K562 (cell line): Measurements from ENCODE around the gene RPTOR. TPM values are rescaled to one million over a fixed set of nuclear protein-coding genes. Genes with fewer than 3 reads are reported as not detected.

ENCODE experiments used
- ATAC-seq: fragments of 200-7000 bp; cut with Tn5 transposase; 3 replicates; pipeline ENCODE4 v1.9.1; 2020; ENCODE audit warnings: moderate library complexity
- BruUV-seq: library from RNA; stranded (reverse); fragments of 400-500 nt; replicated peaks from 2 replicates; lab custom pipeline; 2021; lab: Mats Ljungman, UMichigan
- CTCF ChIA-PET: fragments of 300-600 bp; formaldehyde crosslinking; extraction: SDS; loops from one replicate; lab custom pipeline; 2021; ENCODE audit warnings: low intra/inter-chr PET ratio; lab: Yijun Ruan, JAX
- POLR2A ChIA-PET: fragments of 300-600, 350-650 bp; sonication (Branson Sonifier 250); formaldehyde crosslinking; extraction: SDS; loops from one replicate; lab custom pipeline; 2021; ENCODE audit warnings: antibody characterized with exemption, inconsistent platforms; lab: Yijun Ruan, JAX
- DNase-seq, 4 experiments: peaks; one replicate each; pipeline versions ENCODE4 v3.0.0 to v3.0.0-alpha.2; 2011 to 2018; ENCODE audit warnings: low spot score in 3 of 4, mixed read lengths in 3 of 4; ENCODE audit errors: extremely low read depth in 1 of 4
- FAIRE-seq: peaks from 2 replicates; lab custom pipeline; 2011; peaks lifted over from hg19 to GRCh38; lab: Jason Lieb, UNC
- H2AFZ ChIP-seq: 2 replicates; pipeline ENCODE4 v1.6.0; 2011; ENCODE audit warnings: low read depth, low read length, control low read depth, inconsistent platforms
- H3K27ac ChIP-seq: fragments of 200-600 bp; 3 replicates; pipeline ENCODE4 v1.8.0; 2011; ENCODE audit warnings: low read depth, mild to moderate bottlenecking, control low read depth, inconsistent platforms, low read length, moderate library complexity, mixed read lengths; ENCODE audit errors: extremely low read depth
- H3K27me3 ChIP-seq, 2 experiments: fragments of 300-600 bp in 1 of 2; 2 replicates in 1 of 2; 3 replicates in 1 of 2; pipeline versions ENCODE4 v1.6.0 to v1.8.0; 2011; ENCODE audit warnings: inconsistent platforms in 2 of 2, low read length in 2 of 2, mild to moderate bottlenecking in 1 of 2, mixed read lengths in 1 of 2, moderate library complexity in 1 of 2; ENCODE audit not compliant: control insufficient read depth in 2 of 2, insufficient read depth in 2 of 2
- H3K36me3 ChIP-seq: fragments of 300-600 bp; 3 replicates; pipeline ENCODE4 v1.8.0; 2011; ENCODE audit warnings: mild to moderate bottlenecking, low read length, inconsistent platforms; ENCODE audit not compliant: control insufficient read depth, insufficient read depth
- H3K4me1 ChIP-seq, 2 experiments: fragments of 200-600 bp in 1 of 2; replicated peaks in 1 of 2; 2 replicates in 1 of 2; 3 replicates in 1 of 2; pipeline versions ENCODE4 v1.5.1 to v1.8.0; 2011; ENCODE audit warnings: inconsistent platforms in 2 of 2, low read length in 2 of 2, mild to moderate bottlenecking in 1 of 2, mixed read lengths in 1 of 2, moderate library complexity in 1 of 2; ENCODE audit not compliant: control insufficient read depth in 2 of 2, insufficient read depth in 2 of 2
- H3K4me2 ChIP-seq: 2 replicates; pipeline ENCODE4 v1.6.1; 2011; ENCODE audit warnings: low read length, control low read depth, inconsistent platforms, mixed read lengths; ENCODE audit not compliant: insufficient read depth
- H3K4me3 ChIP-seq: fragments of 200-600 bp; sonication (generic), shearing (Covaris generic); 2 replicates; pipeline ENCODE4 v1.5.1; 2016; ENCODE audit warnings: control low read depth, inconsistent platforms
- H3K79me2 ChIP-seq: fragments of 200-600 bp; 3 replicates; pipeline ENCODE4 v1.8.0; 2011; ENCODE audit warnings: low read length, inconsistent platforms; ENCODE audit not compliant: control insufficient read depth, insufficient read depth
- H3K9ac ChIP-seq, 2 experiments: 2 replicates each; pipeline versions ENCODE4 v1.6.0 to v1.6.1; 2011; ENCODE audit warnings: low read depth in 2 of 2, low read length in 2 of 2, control low read depth in 1 of 2, inconsistent platforms in 1 of 2, mild to moderate bottlenecking in 1 of 2, mixed read lengths in 1 of 2; ENCODE audit not compliant: insufficient read depth in 1 of 2
- H3K9me1 ChIP-seq: one replicate; pipeline ENCODE4 v1.6.0; 2011; ENCODE audit warnings: inconsistent platforms, mild to moderate bottlenecking, low read length, moderate library complexity; ENCODE audit not compliant: control insufficient read depth, insufficient read depth
- H3K9me3 ChIP-seq: replicated peaks from 2 replicates; pipeline ENCODE4 v1.5.1; 2011; ENCODE audit warnings: low read depth, low read length, inconsistent platforms; ENCODE audit not compliant: control insufficient read depth, insufficient read depth
- H4K20me1 ChIP-seq: replicated peaks from 2 replicates; pipeline ENCODE4 v1.6.1; 2011; ENCODE audit warnings: low read length, inconsistent platforms, mixed read lengths; ENCODE audit not compliant: control insufficient read depth, insufficient read depth
- PBX2 ChIP-seq, 2 experiments: IDR thresholded peaks in 1 of 2; conservative IDR thresholded peaks in 1 of 2; 2 replicates each; pipeline ENCODE4 v1.6.1; 2016; ENCODE audit warnings: low read depth in 2 of 2, mild to moderate bottlenecking in 1 of 2, missing compliant biosample characterization in 1 of 2, missing genetic modification characterization in 1 of 2, moderate library complexity in 1 of 2
- SPI1 ChIP-seq: IDR thresholded peaks from 2 replicates; pipeline ENCODE4 v1.6.1; 2011; ENCODE audit warnings: low read depth, low read length, control low read depth, borderline replicate concordance
- WGBS: fragments of 100-300 bp; shearing (Covaris generic); methylation state at CpG from one replicate; pipeline ENCODE4 v1.1.6; 2016; ENCODE audit warnings: low coverage, mixed read lengths; ENCODE audit not compliant: insufficient coverage; ENCODE audit errors: missing lambda C conversion rate; 5-methylcytosine and 5-hydroxymethylcytosine counted together
- in situ Hi-C: fragments of 300-500 bp; cut with MboI; formaldehyde crosslinking; loops from 4 replicates; pipeline ENCODE4 v1.15.0; 2018; ENCODE audit warnings: inconsistent platforms, mixed read lengths
- intact Hi-C: fragments of 100-400 bp; cut with micrococcal nuclease; formaldehyde crosslinking; loops from 2 replicates; pipeline ENCODE4 v1.14.2; 2022
- polyA plus RNA-seq, 8 experiments: library from polyadenylated mRNA; depleted of rRNA in 4 of 8; stranded (reverse) in 5 of 8; unstranded in 3 of 8; fragments of >200 nt; fragmentation: Nextera tagmentation in 2 of 8; fragmentation: Illumina TruSeq in 1 of 8; extraction: Ambion mirVana in 2 of 8; extraction: Trizol in 1 of 8; gene quantifications; 2 replicates each; pipeline versions ENCODE4 v1.2.1 to v1.2.3, GENCODE V29; 2011 to 2014; ENCODE audit warnings: inconsistent platforms in 1 of 8, missing spikeins in 1 of 8
- total RNA-seq, 7 experiments: library from RNA; depleted of rRNA in 6 of 7; stranded (reverse); fragments of >200 nt in 6 of 7; fragmentation: Illumina TruSeq in 2 of 7; extraction: Trizol in 2 of 7; gene quantifications; 2 replicates each; pipeline versions ENCODE4 v1.2.1 to v1.2.3, GENCODE V29; 2011 to 2021; ENCODE audit warnings: low replicate concordance in 1 of 7

The RPTOR gene
- total and polyA plus RNA-seq, 9 of the 15 experiments (the other 6 are each of a cell fraction or from before 2014, with no cell fraction given): 0.24 to 54.1 (median 10.2) TPM

- no peaks in the 10 kb centered on the region for H4K20me1 ChIP-seq
- FAIRE-seq: no peak
- BruUV-seq: no TSS peak
- H3K27ac ChIP-seq: no peak overlapping the region
- ChIA-PET CTCF (no interaction called here), POLR2A (interaction anchor here (0.7 kb wide), 1 partner anchor 1774 kb away, joined by 3 read pairs; no protein-coding TSS in a partner anchor)
- H3K27me3 ChIP-seq: no peaks in the 10 kb centered on the region
- intact Hi-C loops: no loop called here
- H2AFZ ChIP-seq: no peak overlapping the region
- H3K9ac ChIP-seq: no peak overlapping the region
- WGBS: 94% methylated on average over 13 of the region's 17 CpGs
- H3K4me2 ChIP-seq: no peak overlapping the region
- peak; percentile 90 for TF ChIP-seq SPI1
- TF ChIP-seq PBX2 (CRISPR knock-in tag; IDR thresholded peaks at IDR 0.05; ENCODE audit: low read depth): no peak
- no peak for TF ChIP-seq PBX2 (tag; conservative IDR thresholded peaks at IDR 0.05; ENCODE audit: low read depth)
- peaks cover 3% of the 10 kb centered on the region; the same call in 1 of the 2 replicates for H3K9me3 ChIP-seq
- peaks cover 20% of the 10 kb centered on the region for H3K36me3 ChIP-seq
- no peaks in the 10 kb centered on the region for H3K9me1 ChIP-seq
- in situ Hi-C loops: no loop called here
- no peak for ATAC-seq
- peaks cover 0 to 3% of the 10 kb centered on the region in 2 experiments; a peak in 1 of 5 replicates for H3K4me1 ChIP-seq
- DNase-seq: no peak
- H3K4me3 ChIP-seq: no peak overlapping the region
- H3K79me2 ChIP-seq: no peaks in the 10 kb centered on the region
Measured at GRCh38 chr17:80737106-80738019, 192.7 kb downstream of the RPTOR start.
